Spleen (tissue), 11 donors: ENCODE data around the gene MYO18B. TPM values are rescaled to one million over a fixed set of nuclear protein-coding genes. Genes with fewer than 3 reads are reported as not detected.

Experiments used
- DNase-seq: peaks from one replicate; pipeline ENCODE4 v3.0.0-alpha.2; 2020
- H3K27ac ChIP-seq, 8 donors: fragments of 200-600 bp; sonication (generic) in 7 of 8; 1 replicate in 4 of 8; 2 replicates in 4 of 8; pipeline versions ENCODE4 v1.5.0 to v1.8.0; 2016 to 2021; ENCODE audit warnings: inconsistent platforms in 4 of 8, mild to moderate bottlenecking in 4 of 8, moderate library complexity in 1 of 8
- H3K27me3 ChIP-seq, 7 donors: fragments of 200-600 bp; sonication (generic) in 6 of 7; replicated peaks in 1 of 7; 1 replicate in 4 of 7; 2 replicates in 3 of 7; pipeline versions ENCODE4 v1.5.0 to v1.8.0; 2016 to 2021; ENCODE audit warnings: inconsistent platforms in 3 of 7, mild to moderate bottlenecking in 1 of 7
- H3K36me3 ChIP-seq, 6 donors: fragments of 200-600 bp; sonication (generic) in 5 of 6; 1 replicate in 4 of 6; 2 replicates in 2 of 6; pipeline versions ENCODE4 v1.5.0 to v1.8.0; 2016 to 2021; ENCODE audit warnings: inconsistent platforms in 2 of 6
- H3K4me1 ChIP-seq, 6 donors: fragments of 200-600 bp; sonication (generic) in 5 of 6; 1 replicate in 3 of 6; 2 replicates in 3 of 6; pipeline versions ENCODE4 v1.5.0 to v1.8.0; 2016 to 2021; ENCODE audit warnings: inconsistent platforms in 3 of 6
- H3K4me3 ChIP-seq, 8 donors: fragments of 200-600 bp; sonication (generic) in 7 of 8; 1 replicate in 4 of 8; 2 replicates in 4 of 8; pipeline versions ENCODE4 v1.5.0 to v1.8.0; 2016 to 2021; ENCODE audit warnings: inconsistent platforms in 4 of 8, mild to moderate bottlenecking in 4 of 8, moderate library complexity in 2 of 8
- H3K9me3 ChIP-seq, 8 donors: fragments of 200-600 bp; sonication (generic) in 7 of 8; 1 replicate in 4 of 8; 2 replicates in 4 of 8; pipeline versions ENCODE4 v1.5.0 to v1.8.0; 2016 to 2021; ENCODE audit warnings: inconsistent platforms in 4 of 8
- CTCF ChIP-seq, 11 experiments: fragments of 200-600 bp in 7 of 11; fragments of 450-650 bp in 4 of 11; sonication (generic) in 4 of 11; IDR thresholded peaks in 8 of 11; conservative IDR thresholded peaks in 3 of 11; 1 replicate in 7 of 11; 2 replicates in 4 of 11; pipeline versions ENCODE4 v1.4.0 to v1.8.0; 2016 to 2021; ENCODE audit warnings: antibody characterized with exemption in 11 of 11, inconsistent platforms in 4 of 11, mild to moderate bottlenecking in 1 of 11
- POLR2A ChIP-seq, 3 donors: fragments of 450-650 bp; IDR thresholded peaks; one replicate each; pipeline ENCODE4 v1.5.1; 2017; ENCODE audit warnings: antibody characterized with exemption in 3 of 3, mild to moderate bottlenecking in 1 of 3
- POLR2AphosphoS5 ChIP-seq, 3 donors: sonication (generic); formaldehyde crosslinking; IDR thresholded peaks; one replicate each; pipeline ENCODE4 v1.5.1; 2017; ENCODE audit warnings: antibody characterized with exemption in 3 of 3
- WGBS, 5 donors: extraction: QIAGEN DNeasy Blood & Tissue Kit in 3 of 5; methylation state at CpG; one replicate each; pipeline versions ENCODE4 v1.1.5 to v1.1.7; 2013 to 2018; 5-methylcytosine and 5-hydroxymethylcytosine counted together
- intact Hi-C: fragments of 100-400 bp; cut with DNase I; formaldehyde crosslinking; loops from one replicate; pipeline ENCODE4 v1.15.0; 2023; ENCODE audit warnings: low total_unique reads
- polyA plus RNA-seq, 3 donors: library from polyadenylated mRNA; stranded (reverse); fragments of 200-250 nt; gene quantifications; one replicate each; pipeline ENCODE4 v1.2.1, GENCODE V29; 2013
- total RNA-seq, 7 donors: library from RNA; depleted of rRNA in 3 of 7; stranded (reverse); fragments of >200 nt in 3 of 7; fragmentation: NEBNext Ultra II Directional in 4 of 7; extraction: Animal tissue kit (Norgen Biotek cat#: 25700) in 4 of 7; gene quantifications; one replicate each; pipeline versions ENCODE4 v1.1.0 to v1.2.1, GENCODE V29; 2016 to 2021
- donor health status: healthy with polysubstance abuse.
- donor health status: DM: no; HTN: no; CAD: no; lungs with moderate emphysema.
- donor health status: DM: no; HTN: no; CAD: no.
- donor health status: Bipolar disorder and iron deficiency.
- donor health status: healthy.
- donor health status: DM: no; HTN: no; CAD: no.
- donor health status: DM: yes; HTN: yes; CAD: no.

The MYO18B gene
- total and polyA plus RNA-seq, 10 donors, result under 0.01 to 0.79 (median 0.12) TPM

- 63 to 76% (median 70%) methylated on average over 8 of the region's 8 CpGs for WGBS, 5 donors
- Histone ChIP-seq H3K9me3 (no peaks in the 10 kb centered on the region), H3K4me3 (no peak overlapping the region), H3K4me1 (no peaks in the 10 kb centered on the region), H3K27me3 (peaks cover 0 to 30% (median 0%) of the 10 kb centered on the region in 7 donors), H3K27ac (no peak overlapping the region), H3K36me3 (no peaks in the 10 kb centered on the region)
- no peak for DNase-seq
- intact Hi-C loops, result no loop called here
- TF ChIP-seq POLR2A (IDR thresholded peaks at IDR 0.05), result no peak
- no peak for TF ChIP-seq POLR2AphosphoS5 (IDR thresholded peaks at IDR 0.05)
- TF ChIP-seq CTCF (IDR thresholded peaks at IDR 0.05 in 8 of 11, conservative IDR thresholded peaks at IDR 0.05 in 3 of 11), result no peak
Observed at GRCh38 chr22:25881210-25881755, 139.3 kb downstream of the MYO18B start.

GRCh38 chr22:25882360-25882759, 140.4 kb downstream of the MYO18B start:
- DNase-seq, result no peak
- H3K36me3 ChIP-seq, result no peaks in the 10 kb centered on the region
- H3K27me3 ChIP-seq, result peaks cover 0 to 28% (median 0%) of the 10 kb centered on the region in 7 donors
- no peaks in the 10 kb centered on the region for H3K9me3 ChIP-seq
- WGBS, 5 donors, result 58 to 73% (median 64%) methylated on average over 2 of the region's 2 CpGs
- no peak for TF ChIP-seq POLR2A (IDR thresholded peaks at IDR 0.05)
- TF ChIP-seq POLR2AphosphoS5 (IDR thresholded peaks at IDR 0.05), result no peak
- no peak for TF ChIP-seq CTCF (IDR thresholded peaks at IDR 0.05 in 8 of 11, conservative IDR thresholded peaks at IDR 0.05 in 3 of 11)
- no peak overlapping the region for H3K27ac ChIP-seq
- no peaks in the 10 kb centered on the region for H3K4me1 ChIP-seq
- intact Hi-C loops, result no loop called here
- no peak overlapping the region for H3K4me3 ChIP-seq

- DNase-seq, result no peak
- H3K27me3 ChIP-seq, result peaks cover 0 to 24% (median 0%) of the 10 kb centered on the region in 7 donors
- no peak overlapping the region for H3K4me3 ChIP-seq
- WGBS, 5 donors, result 28 to 38% (median 33%) methylated on average over 5 of the region's 5 CpGs
- intact Hi-C loops, result no loop called here
- H3K9me3 ChIP-seq, result no peaks in the 10 kb centered on the region
- H3K36me3 ChIP-seq, result no peaks in the 10 kb centered on the region
- no peaks in the 10 kb centered on the region for H3K4me1 ChIP-seq
- no peak for TF ChIP-seq CTCF (IDR thresholded peaks at IDR 0.05 in 8 of 11, conservative IDR thresholded peaks at IDR 0.05 in 3 of 11)
- no peak for TF ChIP-seq POLR2AphosphoS5 (IDR thresholded peaks at IDR 0.05)
- TF ChIP-seq POLR2A (IDR thresholded peaks at IDR 0.05), result no peak
- no peak overlapping the region for H3K27ac ChIP-seq
Observed at GRCh38 chr22:25883482-25884033, 141.6 kb downstream of the MYO18B start.

GRCh38 chr22:25884121-25884520, 142.1 kb downstream of the MYO18B start:
- no peak overlapping the region for H3K4me3 ChIP-seq
- no peak for DNase-seq
- no peaks in the 10 kb centered on the region for H3K4me1 ChIP-seq
- peaks cover 0 to 24% (median 0%) of the 10 kb centered on the region in 7 donors for H3K27me3 ChIP-seq
- no peak for TF ChIP-seq CTCF (IDR thresholded peaks at IDR 0.05 in 8 of 11, conservative IDR thresholded peaks at IDR 0.05 in 3 of 11)
- no peak for TF ChIP-seq POLR2AphosphoS5 (IDR thresholded peaks at IDR 0.05)
- no peak for TF ChIP-seq POLR2A (IDR thresholded peaks at IDR 0.05)
- 73 to 88% (median 79%) methylated on average over 4 of the region's 4 CpGs for WGBS, 5 donors
- H3K36me3 ChIP-seq, result no peaks in the 10 kb centered on the region
- no peaks in the 10 kb centered on the region for H3K9me3 ChIP-seq
- H3K27ac ChIP-seq, result no peak overlapping the region
- intact Hi-C loops, result no loop called here
